Upper lobe of left lung (tissue), 6 donors: ENCODE results near the gene ETFA. TPM values are rescaled to one million over a fixed set of nuclear protein-coding genes. Genes with fewer than 3 reads are reported as not detected.
A peak's percentile ranks its signal among the peaks of the same experiment; 100 is the strongest.

ENCODE experiments used
- ATAC-seq, 2 donors: fragments of 200-7000 bp; cut with Tn5 transposase; one replicate each; pipeline ENCODE4 v1.9.1; 2022; ENCODE audit warnings: mild to moderate bottlenecking in 2 of 2, moderate library complexity in 2 of 2; ENCODE audit not compliant: low FRiP score in 2 of 2
- DNase-seq, 2 donors: peaks; one replicate each; pipeline ENCODE4 v3.0.0-alpha.2; 2019 to 2020
- H3K27ac ChIP-seq, 4 donors: fragments of 200-600 bp; sonication (generic); one replicate each; pipeline ENCODE4 v1.5.1; 2016 to 2019
- H3K27me3 ChIP-seq, 4 donors: fragments of 200-600 bp; sonication (generic); one replicate each; pipeline ENCODE4 v1.5.1; 2017 to 2019
- H3K36me3 ChIP-seq, 4 donors: fragments of 200-600 bp; sonication (generic); one replicate each; pipeline ENCODE4 v1.5.1; 2016 to 2019
- H3K4me1 ChIP-seq, 4 donors: fragments of 200-600 bp; sonication (generic); one replicate each; pipeline ENCODE4 v1.5.1; 2018 to 2019
- H3K4me3 ChIP-seq, 4 donors: fragments of 200-600 bp; sonication (generic); one replicate each; pipeline ENCODE4 v1.5.1; 2017 to 2019; ENCODE audit warnings: mild to moderate bottlenecking in 2 of 4, moderate library complexity in 1 of 4
- H3K9me3 ChIP-seq, 4 donors: fragments of 200-600 bp; sonication (generic); one replicate each; pipeline ENCODE4 v1.5.1; 2018 to 2019
- CTCF ChIP-seq, 6 experiments: fragments of 450-650 bp in 4 of 6; fragments of 200-600 bp in 2 of 6; sonication (generic) in 2 of 6; IDR thresholded peaks; one replicate each; pipeline ENCODE4 v1.5.1; 2016 to 2019; ENCODE audit warnings: antibody characterized with exemption in 6 of 6
- EP300 ChIP-seq, 4 donors: sonication (generic); formaldehyde crosslinking; IDR thresholded peaks; one replicate each; pipeline ENCODE4 v1.5.1; 2017; ENCODE audit warnings: antibody characterized with exemption in 4 of 4, control low read depth in 2 of 4
- POLR2A ChIP-seq, 4 donors: fragments of 450-650 bp; IDR thresholded peaks; one replicate each; pipeline ENCODE4 v1.5.1; 2016 to 2017; ENCODE audit warnings: antibody characterized with exemption in 4 of 4, mild to moderate bottlenecking in 2 of 4
- POLR2AphosphoS5 ChIP-seq, 2 donors: sonication (generic); formaldehyde crosslinking; IDR thresholded peaks; one replicate each; pipeline ENCODE4 v1.5.1; 2017; ENCODE audit warnings: antibody characterized with exemption in 2 of 2
- WGBS, 2 donors: methylation state at CpG; one replicate each; pipeline ENCODE4 v1.1.5; 2017 to 2018; 5-methylcytosine and 5-hydroxymethylcytosine counted together
- total RNA-seq, 6 donors: library from RNA; depleted of rRNA in 4 of 6; stranded (reverse); fragments of >200 nt in 4 of 6; gene quantifications; one replicate each; pipeline versions ENCODE4 v1.1.0 to v1.2.1, GENCODE V29; 2016 to 2021
- donor health status: DM: no; HTN: no; CAD: no; lungs with moderate emphysema.
- donor health status: DM: no; HTN: yes; CAD: no; lungs with severe emphysema.

Gene ETFA
- total RNA-seq, 6 donors from 2014 or later, result 31.6 to 82.9 (median 68.7) TPM

GRCh38 chr15:76190751-76191538 is 120.3 kb downstream of the ETFA start:
- H3K4me1 ChIP-seq, result peaks cover 10 to 20% (median 15%) of the 10 kb centered on the region in 4 donors
- ATAC-seq (peak; percentile 71 to 90), DNase-seq (peak; percentile 79 to 92)
- no peak overlapping the region for H3K27ac ChIP-seq
- H3K36me3 ChIP-seq, result no peaks in the 10 kb centered on the region
- peaks cover 0 to 6% (median 2%) of the 10 kb centered on the region in 4 donors for H3K27me3 ChIP-seq
- WGBS, 2 donors, result 17 to 32% methylated on average over 14 to 33 of the region's 34 CpGs
- H3K4me3 ChIP-seq, result no peak overlapping the region
- TF ChIP-seq POLR2AphosphoS5 (IDR thresholded peaks at IDR 0.05) (no peak), CTCF (IDR thresholded peaks at IDR 0.05) (peak; percentile 74 to 92 (median 86)), EP300 (IDR thresholded peaks at IDR 0.05) (no peak)
- H3K9me3 ChIP-seq, result no peaks in the 10 kb centered on the region

GRCh38 chr15:76190070-76190564 is 121.2 kb downstream of the ETFA start:
- no peak overlapping the region for H3K4me3 ChIP-seq
- 46 to 54% methylated on average over 10 to 12 of the region's 12 CpGs for WGBS, 2 donors
- no peaks in the 10 kb centered on the region for H3K9me3 ChIP-seq
- ATAC-seq, result no peak
- H3K27me3 ChIP-seq, result peaks cover 0 to 6% (median 2%) of the 10 kb centered on the region in 4 donors
- TF ChIP-seq CTCF (IDR thresholded peaks at IDR 0.05) (no peak), POLR2A (IDR thresholded peaks at IDR 0.05) (no peak), POLR2AphosphoS5 (IDR thresholded peaks at IDR 0.05) (no peak), EP300 (IDR thresholded peaks at IDR 0.05) (no peak)
- DNase-seq, result no peak
- peaks cover 10 to 20% (median 15%) of the 10 kb centered on the region in 4 donors for H3K4me1 ChIP-seq
- H3K27ac ChIP-seq, result no peak overlapping the region
- H3K36me3 ChIP-seq, result no peaks in the 10 kb centered on the region

- DNase-seq, result no peak
- ATAC-seq, result no peak
- TF ChIP-seq CTCF (IDR thresholded peaks at IDR 0.05) (no peak), EP300 (IDR thresholded peaks at IDR 0.05) (no peak), POLR2A (IDR thresholded peaks at IDR 0.05) (no peak), POLR2AphosphoS5 (IDR thresholded peaks at IDR 0.05) (no peak)
- Histone ChIP-seq H3K4me3 (no peak overlapping the region), H3K9me3 (no peaks in the 10 kb centered on the region), H3K36me3 (no peaks in the 10 kb centered on the region), H3K4me1 (peaks cover 10 to 20% (median 15%) of the 10 kb centered on the region in 4 donors), H3K27ac (no peak overlapping the region), H3K27me3 (peaks cover 0 to 6% (median 2%) of the 10 kb centered on the region in 4 donors)
- WGBS, 2 donors, result 44 to 70% methylated on average over 2 of the region's 2 CpGs
These were observed 122.2 kb downstream of the ETFA start for GRCh38 chr15:76189106-76189505.

GRCh38 chr15:76187163-76187562 is 124.1 kb downstream of the ETFA start:
- TF ChIP-seq POLR2AphosphoS5 (IDR thresholded peaks at IDR 0.05), result no peak
- no peak for TF ChIP-seq CTCF (IDR thresholded peaks at IDR 0.05)
- no peak for TF ChIP-seq EP300 (IDR thresholded peaks at IDR 0.05)
- TF ChIP-seq POLR2A (IDR thresholded peaks at IDR 0.05), result no peak
- Histone ChIP-seq H3K4me1 (peaks cover 10 to 20% (median 15%) of the 10 kb centered on the region in 4 donors), H3K4me3 (no peak overlapping the region), H3K9me3 (no peaks in the 10 kb centered on the region), H3K27me3 (peaks cover 0 to 6% (median 2%) of the 10 kb centered on the region in 4 donors), H3K36me3 (no peaks in the 10 kb centered on the region), H3K27ac (no peak overlapping the region)
- 65% methylated on average over 4 of the region's 4 CpGs; no CpG with 5 or more reads in 1 of the 2 donors for WGBS, 2 donors
- ATAC-seq (no peak), DNase-seq (no peak)
